A549 (cell line): ENCODE data around the gene HCFC2. TPM values are rescaled to one million over a fixed set of nuclear protein-coding genes. Genes with fewer than 3 reads are reported as not detected.
A peak's percentile ranks its signal among the peaks of the same experiment; 100 is the strongest.

Source experiments
- ATAC-seq, 2 experiments: fragments of 200-7000 bp in 1 of 2; fragments of >200 bp in 1 of 2; cut with Nextera tagmentation in 1 of 2; cut with Tn5 transposase in 1 of 2; 3 replicates each; pipeline versions ENCODE4 v1.8.0 to v1.9.1; 2018 to 2020; ENCODE audit warnings: mild to moderate bottlenecking in 1 of 2, moderate library complexity in 1 of 2
- CTCF ChIA-PET: fragments of 300-600 bp; sonication (Branson Sonifier 250); formaldehyde crosslinking; extraction: SDS; loops from one replicate; lab custom pipeline; 2021; ENCODE audit warnings: antibody characterized with exemption, inconsistent platforms; lab: Yijun Ruan, JAX
- POLR2A ChIA-PET: fragments of 350-600 bp; formaldehyde crosslinking; extraction: SDS; loops from one replicate; lab custom pipeline; 2021; ENCODE audit warnings: antibody characterized with exemption, inconsistent platforms; lab: Yijun Ruan, JAX
- DNase-seq, 2 experiments: peaks; one replicate each; pipeline versions ENCODE4 v3.0.0 to v3.0.0-alpha.2; 2011 to 2016; ENCODE audit warnings: low read depth in 1 of 2, low spot score in 1 of 2
- FAIRE-seq: peaks from 2 replicates; lab custom pipeline; 2011; peaks lifted over from hg19 to GRCh38; lab: Jason Lieb, UNC
- H3K27ac ChIP-seq, 2 experiments: fragments of >200 bp; sonication (Bioruptor Twin); formaldehyde crosslinking; 3 replicates each; pipeline ENCODE4 v1.5.1; 2016 to 2017
- H3K4me1 ChIP-seq: fragments of >200 bp; sonication (Bioruptor Twin); formaldehyde crosslinking; 3 replicates; pipeline ENCODE4 v1.6.1; 2016
- H3K4me2 ChIP-seq: fragments of >200 bp; sonication (Bioruptor Twin); formaldehyde crosslinking; 3 replicates; pipeline ENCODE4 v1.6.1; 2016
- H3K4me3 ChIP-seq: fragments of >200 bp; sonication (Bioruptor Twin); formaldehyde crosslinking; 3 replicates; pipeline ENCODE4 v1.5.1; 2016
- H3K9me3 ChIP-seq: fragments of >200 bp; sonication (Bioruptor Twin); formaldehyde crosslinking; 3 replicates; pipeline ENCODE4 v1.6.1; 2016
- CHD2 ChIP-seq: fragments of 150-350 bp; IDR thresholded peaks from 2 replicates; pipeline ENCODE4 v1.6.1; 2014; ENCODE audit warnings: low read length; ENCODE audit not compliant: partially characterized antibody
- EHF ChIP-seq: fragments of 250-450 bp; sonication (Bioruptor Pico); IDR thresholded peaks from 2 replicates; pipeline ENCODE4 v1.5.0; 2020; ENCODE audit warnings: mild to moderate bottlenecking
- EHMT2 ChIP-seq: fragments of 200-600 bp; sonication (generic); IDR thresholded peaks from 2 replicates; pipeline ENCODE4 v1.6.1; 2016; ENCODE audit warnings: antibody characterized with exemption, low read depth, mild to moderate bottlenecking, moderate library complexity
- EP300 ChIP-seq, 2 experiments: fragments of >200 bp; sonication (Bioruptor Twin); formaldehyde crosslinking; IDR thresholded peaks; 2 replicates in 1 of 2; 3 replicates in 1 of 2; pipeline ENCODE4 v1.6.1; 2016 to 2017
- FOSB ChIP-seq: fragments of 250-450 bp; sonication (Bioruptor Pico); IDR thresholded peaks from 2 replicates; pipeline ENCODE4 v1.5.0; 2020; ENCODE audit warnings: mild to moderate bottlenecking, moderate library complexity
- FOXS1 ChIP-seq: fragments of 250-450 bp; sonication (Bioruptor Pico); IDR thresholded peaks from 2 replicates; pipeline ENCODE4 v1.5.0; 2020; ENCODE audit warnings: mild to moderate bottlenecking, moderate library complexity
- HEYL ChIP-seq: fragments of 250-450 bp; sonication (Bioruptor Pico); IDR thresholded peaks from 2 replicates; pipeline ENCODE4 v1.8.0; 2021; ENCODE audit warnings: mild to moderate bottlenecking, moderate library complexity
- HOXA7 ChIP-seq: fragments of 250-450 bp; sonication (Bioruptor Pico); IDR thresholded peaks from 2 replicates; pipeline ENCODE4 v1.5.0; 2020; ENCODE audit warnings: mild to moderate bottlenecking, moderate library complexity
- HOXB5 ChIP-seq: fragments of 250-450 bp; sonication (Bioruptor Pico); IDR thresholded peaks from 2 replicates; pipeline ENCODE4 v1.5.0; 2020; ENCODE audit warnings: mild to moderate bottlenecking, moderate library complexity
- NPAS2 ChIP-seq: fragments of 250-450 bp; sonication (Bioruptor Pico); IDR thresholded peaks from 2 replicates; pipeline ENCODE4 v1.8.0; 2022; ENCODE audit warnings: mild to moderate bottlenecking, moderate library complexity, borderline replicate concordance
- NR3C1 ChIP-seq: fragments of >200 bp; sonication (Bioruptor Twin); formaldehyde crosslinking; IDR thresholded peaks from 3 replicates; pipeline ENCODE4 v1.6.1; 2017
- RNF2 ChIP-seq: fragments of 200-600 bp; sonication (generic); IDR thresholded peaks from 2 replicates; pipeline ENCODE4 v1.6.1; 2016; ENCODE audit warnings: low read depth, mild to moderate bottlenecking, antibody characterized with exemption, moderate library complexity, borderline replicate concordance
- TFCP2L1 ChIP-seq: fragments of 250-450 bp; sonication (Bioruptor Pico); IDR thresholded peaks from 2 replicates; pipeline ENCODE4 v1.5.0; 2021; ENCODE audit warnings: mild to moderate bottlenecking
- WGBS: methylation state at CpG from one replicate; pipeline ENCODE4 v1.1.6; 2017; ENCODE audit errors: missing lambda C conversion rate; 5-methylcytosine and 5-hydroxymethylcytosine counted together
- polyA plus RNA-seq, 4 experiments: library from polyadenylated mRNA; depleted of rRNA in 3 of 4; stranded (reverse); fragments of >200 nt; fragmentation: RNase III in 1 of 4; extraction: RNeasy Plus Mini Kit Qiagen cat#74134 plus additional on column Dnase treatment in 1 of 4; gene quantifications; 2 replicates in 3 of 4; 3 replicates in 1 of 4; pipeline ENCODE4 v1.2.3, GENCODE V29; 2011 to 2017
- TF ChIP-seq, protein P1 (sequence below): fragments of 250-450 bp; sonication (Bioruptor Pico); IDR thresholded peaks from 2 replicates; pipeline ENCODE4 v1.5.0; 2020; ENCODE audit warnings: low read depth, mild to moderate bottlenecking, moderate library complexity
- TF ChIP-seq, protein P2 (sequence below): fragments of 450-650 bp; IDR thresholded peaks from 2 replicates; pipeline ENCODE4 v1.6.1; 2014; ENCODE audit warnings: antibody characterized with exemption
- TF ChIP-seq, protein P3 (sequence below): fragments of 250-450 bp; sonication (Bioruptor Pico); IDR thresholded peaks from 2 replicates; pipeline ENCODE4 v1.5.0; 2021; ENCODE audit warnings: mild to moderate bottlenecking, moderate library complexity, borderline replicate concordance

Gene HCFC2
- polyA plus RNA-seq, 2 of the 4 experiments (the other 2 are of a cell fraction) = 5.0 to 10.0 TPM

DNA sequence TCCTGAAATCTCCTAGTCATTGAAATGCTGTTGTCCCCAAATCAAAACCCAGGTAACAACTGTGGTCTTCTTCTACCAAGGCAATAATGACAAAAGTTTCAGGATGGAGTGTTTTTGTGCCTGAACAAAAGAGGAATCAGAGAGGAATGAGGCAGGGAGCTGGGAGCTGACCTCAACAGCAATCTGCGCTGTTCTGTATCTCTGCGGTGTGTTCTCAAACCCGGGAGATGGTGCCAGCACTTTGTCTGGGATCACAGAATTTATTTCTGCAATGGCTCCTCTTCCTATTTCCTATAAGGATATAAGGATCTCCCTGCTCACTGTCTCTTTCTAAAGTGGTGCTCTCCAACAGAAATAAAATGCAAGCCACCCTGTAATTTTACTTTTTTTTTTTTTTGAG lies 13.9 kb upstream of the HCFC2 start:
- POLR2A ChIA-PET = interaction anchor here (1.3 kb wide), 1 partner anchor 85 kb away, joined by 6 read pairs; the partner anchor contains the start of gene TDG
- Histone ChIP-seq H3K4me1 (peaks cover 10% of the 10 kb centered on the region; the same call in 2 of the 3 replicates), H3K9me3 (no peaks in the 10 kb centered on the region), H3K4me3 (peak overlapping the region; percentile 33; the same call in 2 of the 3 replicates), H3K4me2 (peak overlapping the region; percentile 75), H3K27ac (peak overlapping the region in 1 of 2 experiments; percentile 25; a peak in 2 of 6 replicates)
- DNase-seq (no peak), ATAC-seq (peak in 1 of 2 experiments; percentile 47; a peak in 3 of 6 replicates), FAIRE-seq (no peak)
- CTCF ChIA-PET = interaction anchor here (1.1 kb wide), 1 partner anchor 41 kb away, joined by 3 read pairs; no protein-coding TSS in a partner anchor
- TF ChIP-seq TFCP2L1 (CRISPR knock-in tag) = no peak
- TF ChIP-seq, protein P1, sequence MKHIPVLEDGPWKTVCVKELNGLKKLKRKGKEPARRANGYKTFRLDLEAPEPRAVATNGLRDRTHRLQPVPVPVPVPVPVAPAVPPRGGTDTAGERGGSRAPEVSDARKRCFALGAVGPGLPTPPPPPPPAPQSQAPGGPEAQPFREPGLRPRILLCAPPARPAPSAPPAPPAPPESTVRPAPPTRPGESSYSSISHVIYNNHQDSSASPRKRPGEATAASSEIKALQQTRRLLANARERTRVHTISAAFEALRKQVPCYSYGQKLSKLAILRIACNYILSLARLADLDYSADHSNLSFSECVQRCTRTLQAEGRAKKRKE (CRISPR knock-in tag) = no peak
- TF ChIP-seq, protein P2, sequence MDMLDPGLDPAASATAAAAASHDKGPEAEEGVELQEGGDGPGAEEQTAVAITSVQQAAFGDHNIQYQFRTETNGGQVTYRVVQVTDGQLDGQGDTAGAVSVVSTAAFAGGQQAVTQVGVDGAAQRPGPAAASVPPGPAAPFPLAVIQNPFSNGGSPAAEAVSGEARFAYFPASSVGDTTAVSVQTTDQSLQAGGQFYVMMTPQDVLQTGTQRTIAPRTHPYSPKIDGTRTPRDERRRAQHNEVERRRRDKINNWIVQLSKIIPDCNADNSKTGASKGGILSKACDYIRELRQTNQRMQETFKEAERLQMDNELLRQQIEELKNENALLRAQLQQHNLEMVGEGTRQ = no peak
- TF ChIP-seq CHD2 = no peak
- no peak for TF ChIP-seq EHF (CRISPR knock-in tag)
- no peak for TF ChIP-seq HEYL (CRISPR knock-in tag)
- no peak for TF ChIP-seq EHMT2
- TF ChIP-seq RNF2 = no peak
- TF ChIP-seq, all 56 proteins: peak for 0
- 70% methylated on average over 3 of the region's 3 CpGs for WGBS

DNA sequence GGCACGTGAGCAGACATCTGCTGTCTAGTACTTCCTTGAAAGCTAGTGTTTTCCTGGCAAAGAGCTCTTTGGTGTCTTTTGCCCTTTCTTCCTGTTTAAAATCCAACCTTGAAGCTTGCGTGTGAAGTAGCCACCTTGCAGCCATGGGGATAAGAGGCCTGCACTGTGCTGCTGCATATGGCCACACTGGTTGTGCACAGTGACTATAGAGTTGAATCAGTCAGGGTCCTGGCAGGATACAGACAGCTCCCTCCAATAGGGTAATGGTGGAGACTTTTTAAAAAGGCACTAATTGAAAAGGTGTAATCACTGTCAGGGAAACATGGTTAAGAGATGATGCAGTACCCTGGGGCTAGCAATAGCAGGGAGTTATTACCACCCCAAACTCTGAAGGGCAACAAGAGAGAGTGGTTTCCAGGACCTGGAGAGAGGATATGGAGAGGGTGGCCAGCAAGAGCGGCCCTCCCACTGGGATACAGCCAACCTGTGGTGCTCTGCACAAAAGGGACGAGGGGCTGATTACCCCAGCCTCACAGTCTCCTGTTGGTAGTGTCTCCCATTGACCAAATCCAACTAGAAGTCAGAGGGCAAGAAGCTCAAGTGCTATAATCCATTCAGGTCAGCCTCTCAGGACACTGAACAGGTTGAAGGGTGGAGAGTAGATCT lies 9.5 kb upstream of the HCFC2 start:
- DNase-seq (no peak), FAIRE-seq (no peak), ATAC-seq (no peak)
- Histone ChIP-seq H3K9me3 (peaks cover 7% of the 10 kb centered on the region; the same call in 2 of the 3 replicates), H3K4me1 (no peaks in the 10 kb centered on the region; the same call in 2 of the 3 replicates), H3K27ac (no peak overlapping the region), H3K4me2 (no peak overlapping the region), H3K4me3 (no peak overlapping the region)
- 40% methylated on average over 4 of the region's 4 CpGs for WGBS
- POLR2A ChIA-PET = no interaction called here
- TF ChIP-seq FOXS1 (CRISPR knock-in tag) (no peak), NPAS2 (CRISPR knock-in tag) (no peak), HOXB5 (CRISPR knock-in tag) (no peak), NR3C1 (no peak), RNF2 (no peak), EHMT2 (no peak), EP300 (IDR thresholded peaks at IDR 0.05) (no peak), HOXA7 (CRISPR knock-in tag) (no peak), FOSB (no peak)
- TF ChIP-seq, protein P2 = no peak
- TF ChIP-seq, protein P3, sequence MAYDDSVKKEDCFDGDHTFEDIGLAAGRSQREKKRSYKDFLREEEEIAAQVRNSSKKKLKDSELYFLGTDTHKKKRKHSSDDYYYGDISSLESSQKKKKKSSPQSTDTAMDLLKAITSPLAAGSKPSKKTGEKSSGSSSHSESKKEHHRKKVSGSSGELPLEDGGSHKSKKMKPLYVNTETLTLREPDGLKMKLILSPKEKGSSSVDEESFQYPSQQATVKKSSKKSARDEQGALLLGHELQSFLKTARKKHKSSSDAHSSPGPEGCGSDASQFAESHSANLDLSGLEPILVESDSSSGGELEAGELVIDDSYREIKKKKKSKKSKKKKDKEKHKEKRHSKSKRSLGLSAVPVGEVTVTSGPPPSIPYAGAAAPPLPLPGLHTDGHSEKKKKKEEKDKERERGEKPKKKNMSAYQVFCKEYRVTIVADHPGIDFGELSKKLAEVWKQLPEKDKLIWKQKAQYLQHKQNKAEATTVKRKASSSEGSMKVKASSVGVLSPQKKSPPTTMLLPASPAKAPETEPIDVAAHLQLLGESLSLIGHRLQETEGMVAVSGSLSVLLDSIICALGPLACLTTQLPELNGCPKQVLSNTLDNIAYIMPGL = no peak
- CTCF ChIA-PET = interaction anchor here (1.0 to 1.1 kb wide), 2 partner anchors 8 to 56 kb away, joined by 3 to 4 read pairs; no protein-coding TSS in a partner anchor
